ENCODE data around the gene TAF11L14. TPM values are rescaled to one million over a fixed set of nuclear protein-coding genes. Genes with fewer than 3 reads are reported as not detected.

Gene TAF11L14
- total and polyA plus RNA-seq, 2 donors from 2014 or later = not detected

DNA sequence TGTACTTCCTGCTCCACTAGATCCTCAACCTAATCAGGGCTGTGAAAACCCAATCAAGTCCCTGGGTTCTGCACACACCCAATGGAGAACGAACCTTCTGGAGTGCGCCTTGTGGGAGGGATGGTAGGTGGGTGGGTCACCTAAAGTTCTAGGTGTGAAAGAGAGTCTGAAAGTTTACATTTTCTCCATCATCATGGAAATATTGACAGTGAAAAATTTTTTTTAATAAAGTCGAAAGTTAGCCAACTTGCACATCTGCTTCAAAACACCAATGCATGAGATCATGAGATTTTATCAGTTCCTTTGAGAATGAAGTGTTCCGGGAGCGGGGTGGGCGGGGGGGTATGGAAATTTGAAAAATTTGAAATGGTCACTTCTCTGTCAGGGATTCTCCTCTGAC is 21.7 kb downstream of the TAF11L14 start:
- no peak overlapping the region for H3K4me3 ChIP-seq (ENCODE audit: low read length in 3 of 3)
- FAIRE-seq = no peak
- no peaks in the 10 kb centered on the region for H3K9me3 ChIP-seq (ENCODE audit: control insufficient read depth in 2 of 3, insufficient read depth in 1 of 3, low read length in 3 of 3)
- intact Hi-C loops (cut with DNase I) = no loop called here
- no peaks in the 10 kb centered on the region for H3K4me1 ChIP-seq (ENCODE audit: control insufficient read depth in 2 of 3, insufficient read depth in 2 of 3, low read depth in 1 of 3, low read length in 3 of 3)
- no peak overlapping the region for H3K27ac ChIP-seq (ENCODE audit: low read depth in 2 of 2, low read length in 2 of 2)
- no peaks in the 10 kb centered on the region for H3K36me3 ChIP-seq (ENCODE audit: control insufficient read depth in 2 of 3, insufficient read depth in 3 of 3, low read length in 3 of 3)
- H3K27me3 ChIP-seq (ENCODE audit: control insufficient read depth, insufficient read depth, low read length) = no peaks in the 10 kb centered on the region
- no peak for DNase-seq
- no peak for TF ChIP-seq CTCF (IDR thresholded peaks at IDR 0.05; ENCODE audit: borderline replicate concordance, extremely low read depth, insufficient read depth)
- no peak overlapping the region for H3K9ac ChIP-seq (ENCODE audit: low read length in 3 of 3)

DNA sequence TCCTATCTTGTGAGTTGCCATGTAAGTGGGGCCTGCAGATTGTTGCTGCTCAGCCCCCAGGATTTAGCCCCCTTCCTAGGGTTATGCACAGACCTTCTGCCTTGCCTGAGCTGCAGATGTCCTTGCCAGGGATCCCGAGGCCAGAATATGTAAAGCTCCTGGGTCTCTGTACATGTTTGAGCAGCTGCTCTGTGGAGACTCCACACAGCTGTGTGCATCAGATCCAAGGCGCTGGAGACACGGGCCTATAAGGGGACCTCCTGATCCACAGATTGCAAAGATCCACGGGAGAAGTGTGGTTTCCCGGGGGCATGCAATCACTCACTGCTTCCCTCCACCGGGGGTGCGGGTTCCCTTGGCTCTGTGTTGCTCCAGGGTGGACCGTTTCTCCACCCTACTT is 28.9 kb downstream of the TAF11L14 start:
- H3K36me3 ChIP-seq (ENCODE audit: control insufficient read depth in 2 of 3, insufficient read depth in 3 of 3, low read length in 3 of 3) = no peaks in the 10 kb centered on the region

GRCh38 chr5:17665836-17666235 is 31.6 kb downstream of the TAF11L14 start:
- H3K27ac ChIP-seq (ENCODE audit: low read depth in 2 of 2, low read length in 2 of 2) = no peak overlapping the region
- H3K9me3 ChIP-seq (ENCODE audit: control insufficient read depth in 2 of 3, insufficient read depth in 1 of 3, low read length in 3 of 3) = no peaks in the 10 kb centered on the region
- FAIRE-seq (no peak), DNase-seq (no peak)
- H3K9ac ChIP-seq (ENCODE audit: low read length in 3 of 3) = no peak overlapping the region
- H3K4me1 ChIP-seq (ENCODE audit: control insufficient read depth in 2 of 3, insufficient read depth in 2 of 3, low read depth in 1 of 3, low read length in 3 of 3) = no peaks in the 10 kb centered on the region
- TF ChIP-seq CTCF (IDR thresholded peaks at IDR 0.05; ENCODE audit: borderline replicate concordance, extremely low read depth, insufficient read depth) = no peak
- H3K27me3 ChIP-seq (ENCODE audit: control insufficient read depth, insufficient read depth, low read length) = no peaks in the 10 kb centered on the region
- no peak overlapping the region for H3K4me3 ChIP-seq (ENCODE audit: low read length in 3 of 3)
- intact Hi-C loops (cut with DNase I) = no loop called here
- H3K36me3 ChIP-seq (ENCODE audit: control insufficient read depth in 2 of 3, insufficient read depth in 3 of 3, low read length in 3 of 3) = no peaks in the 10 kb centered on the region

More for the DNA sequence above, 28.9 kb downstream of the TAF11L14 start:
- no peak for DNase-seq
- intact Hi-C loops (cut with DNase I) = no loop called here
- FAIRE-seq = no peak
- TF ChIP-seq CTCF (IDR thresholded peaks at IDR 0.05; ENCODE audit: borderline replicate concordance, extremely low read depth, insufficient read depth) = no peak
- no peaks in the 10 kb centered on the region for H3K9me3 ChIP-seq (ENCODE audit: control insufficient read depth in 2 of 3, insufficient read depth in 1 of 3, low read length in 3 of 3)
- H3K4me3 ChIP-seq (ENCODE audit: low read length in 3 of 3) = no peak overlapping the region
- H3K4me1 ChIP-seq (ENCODE audit: control insufficient read depth in 2 of 3, insufficient read depth in 2 of 3, low read depth in 1 of 3, low read length in 3 of 3) = no peaks in the 10 kb centered on the region
- no peak overlapping the region for H3K27ac ChIP-seq (ENCODE audit: low read depth in 2 of 2, low read length in 2 of 2)
- no peak overlapping the region for H3K9ac ChIP-seq (ENCODE audit: low read length in 3 of 3)
- no peaks in the 10 kb centered on the region for H3K27me3 ChIP-seq (ENCODE audit: control insufficient read depth, insufficient read depth, low read length)

DNA sequence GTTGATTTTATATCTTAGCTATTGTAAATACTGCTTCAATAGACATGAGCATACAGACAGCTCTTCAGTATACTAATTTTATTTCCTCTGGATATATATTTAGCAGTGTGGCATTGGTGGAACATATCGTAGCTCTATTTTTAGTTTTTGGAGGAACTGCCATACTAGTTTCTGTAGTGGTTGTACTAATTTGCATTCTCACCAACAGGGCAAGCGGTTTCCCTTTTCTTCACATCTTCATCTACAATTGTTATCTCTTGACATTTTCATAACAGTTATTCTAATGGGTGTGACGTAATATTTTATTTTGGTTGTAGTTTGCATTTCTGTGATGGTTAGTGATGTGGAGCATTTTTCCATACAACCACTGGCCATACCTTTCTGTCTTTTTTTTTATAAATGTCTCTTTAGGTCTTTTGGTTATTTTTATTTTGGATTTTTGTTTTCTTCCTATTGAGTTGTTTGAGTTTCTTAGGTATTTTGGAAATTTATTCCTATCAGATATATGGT is 32.5 kb downstream of the TAF11L14 start:
- Histone ChIP-seq H3K4me1 (ENCODE audit: control insufficient read depth in 2 of 3, insufficient read depth in 2 of 3, low read depth in 1 of 3, low read length in 3 of 3) (no peaks in the 10 kb centered on the region), H3K36me3 (ENCODE audit: control insufficient read depth in 2 of 3, insufficient read depth in 3 of 3, low read length in 3 of 3) (no peaks in the 10 kb centered on the region), H3K9ac (ENCODE audit: low read length in 3 of 3) (no peak overlapping the region), H3K4me3 (ENCODE audit: low read length in 3 of 3) (no peak overlapping the region), H3K9me3 (ENCODE audit: control insufficient read depth in 2 of 3, insufficient read depth in 1 of 3, low read length in 3 of 3) (no peaks in the 10 kb centered on the region), H3K27ac (ENCODE audit: low read depth in 2 of 2, low read length in 2 of 2) (no peak overlapping the region), H3K27me3 (ENCODE audit: control insufficient read depth, insufficient read depth, low read length) (no peaks in the 10 kb centered on the region)
- intact Hi-C loops (cut with DNase I) = no loop called here
- TF ChIP-seq CTCF (IDR thresholded peaks at IDR 0.05; ENCODE audit: borderline replicate concordance, extremely low read depth, insufficient read depth) = no peak
- no peak for FAIRE-seq
- DNase-seq = no peak
